ENCODE measurements around the gene VGLL3. TPM values are rescaled to one million over a fixed set of nuclear protein-coding genes. Genes with fewer than 3 reads are reported as not detected.

Gene VGLL3
- polyA plus RNA-seq, 1 experiment: 98.8 TPM

GRCh38 chr3:86930181-86930580 lies 60.8 kb downstream of the VGLL3 start:
- TF ChIP-seq, protein P1, sequence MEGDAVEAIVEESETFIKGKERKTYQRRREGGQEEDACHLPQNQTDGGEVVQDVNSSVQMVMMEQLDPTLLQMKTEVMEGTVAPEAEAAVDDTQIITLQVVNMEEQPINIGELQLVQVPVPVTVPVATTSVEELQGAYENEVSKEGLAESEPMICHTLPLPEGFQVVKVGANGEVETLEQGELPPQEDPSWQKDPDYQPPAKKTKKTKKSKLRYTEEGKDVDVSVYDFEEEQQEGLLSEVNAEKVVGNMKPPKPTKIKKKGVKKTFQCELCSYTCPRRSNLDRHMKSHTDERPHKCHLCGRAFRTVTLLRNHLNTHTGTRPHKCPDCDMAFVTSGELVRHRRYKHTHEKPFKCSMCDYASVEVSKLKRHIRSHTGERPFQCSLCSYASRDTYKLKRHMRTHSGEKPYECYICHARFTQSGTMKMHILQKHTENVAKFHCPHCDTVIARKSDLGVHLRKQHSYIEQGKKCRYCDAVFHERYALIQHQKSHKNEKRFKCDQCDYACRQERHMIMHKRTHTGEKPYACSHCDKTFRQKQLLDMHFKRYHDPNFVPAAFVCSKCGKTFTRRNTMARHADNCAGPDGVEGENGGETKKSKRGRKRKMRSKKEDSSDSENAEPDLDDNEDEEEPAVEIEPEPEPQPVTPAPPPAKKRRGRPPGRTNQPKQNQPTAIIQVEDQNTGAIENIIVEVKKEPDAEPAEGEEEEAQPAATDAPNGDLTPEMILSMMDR (IDR thresholded peaks at IDR 0.05; ENCODE audit: insufficient read depth, low read depth, low read length): no peak
- no peaks in the 10 kb centered on the region for H3K27me3 ChIP-seq (ENCODE audit: control insufficient read depth, insufficient read depth, low read length)
- CTCF ChIA-PET: no interaction called here
- no peak overlapping the region for H3K4me3 ChIP-seq (ENCODE audit: low read depth, low read length)
- H3K36me3 ChIP-seq (ENCODE audit: control insufficient read depth, insufficient read depth, low read length): no peaks in the 10 kb centered on the region
- no peak for DNase-seq (ENCODE audit: low read depth)
- POLR2A ChIA-PET: no interaction called here

DNA sequence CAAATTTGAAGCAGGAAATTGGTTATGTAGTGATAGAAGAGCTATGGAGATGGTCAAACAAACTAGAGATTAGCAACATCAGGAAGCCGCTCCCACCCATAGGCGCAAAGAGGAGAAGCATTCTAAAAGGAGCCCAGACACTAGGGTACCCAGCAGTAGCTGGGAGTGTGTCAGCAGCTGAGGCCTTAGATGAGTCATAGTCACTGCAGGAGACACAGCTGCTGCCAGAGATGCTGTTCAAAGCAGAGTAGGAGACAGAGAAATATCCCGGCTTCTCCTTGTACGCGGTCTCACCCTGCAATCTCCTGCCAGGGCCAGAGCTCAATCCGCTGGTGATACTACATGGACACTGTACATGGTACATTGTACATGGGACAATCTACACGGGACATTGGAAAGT lies 61.9 kb downstream of the VGLL3 start:
- H3K36me3 ChIP-seq (ENCODE audit: control insufficient read depth, insufficient read depth, low read length): no peaks in the 10 kb centered on the region
- DNase-seq (ENCODE audit: low read depth): no peak
- TF ChIP-seq, protein P1 (IDR thresholded peaks at IDR 0.05; ENCODE audit: insufficient read depth, low read depth, low read length): no peak
- ChIA-PET CTCF (interaction anchor here (1.0 to 1.6 kb wide), 2 partner anchors 141 to 154 kb away, joined by 3 to 5 read pairs; no protein-coding TSS in a partner anchor), POLR2A (no interaction called here)
- H3K4me3 ChIP-seq (ENCODE audit: low read depth, low read length): no peak overlapping the region
- H3K27me3 ChIP-seq (ENCODE audit: control insufficient read depth, insufficient read depth, low read length): no peaks in the 10 kb centered on the region

- ChIA-PET CTCF (interaction anchor here (0.5 kb wide), 1 partner anchor 55 kb away, joined by 3 read pairs; no protein-coding TSS in a partner anchor), POLR2A (no interaction called here)
- Histone ChIP-seq H3K4me3 (ENCODE audit: low read depth, low read length) (no peak overlapping the region), H3K27me3 (ENCODE audit: control insufficient read depth, insufficient read depth, low read length) (no peaks in the 10 kb centered on the region; the same call in 1 of the 2 replicates), H3K36me3 (ENCODE audit: control insufficient read depth, insufficient read depth, low read length) (no peaks in the 10 kb centered on the region)
- TF ChIP-seq, protein P1 (IDR thresholded peaks at IDR 0.05; ENCODE audit: insufficient read depth, low read depth, low read length): no peak
- DNase-seq (ENCODE audit: low read depth): peak; percentile 62
Measured at GRCh38 chr3:86923071-86923491, 67.9 kb downstream of the VGLL3 start.

GRCh38 chr3:86921971-86922680 lies 68.8 kb downstream of the VGLL3 start:
- TF ChIP-seq, protein P1 (IDR thresholded peaks at IDR 0.05; ENCODE audit: insufficient read depth, low read depth, low read length): no peak
- ChIA-PET CTCF (no interaction called here), POLR2A (no interaction called here)
- DNase-seq (ENCODE audit: low read depth): no peak
- no peaks in the 10 kb centered on the region for H3K36me3 ChIP-seq (ENCODE audit: control insufficient read depth, insufficient read depth, low read length)
- H3K27me3 ChIP-seq (ENCODE audit: control insufficient read depth, insufficient read depth, low read length): no peaks in the 10 kb centered on the region; the same call in 1 of the 2 replicates
- no peak overlapping the region for H3K4me3 ChIP-seq (ENCODE audit: low read depth, low read length)

DNA sequence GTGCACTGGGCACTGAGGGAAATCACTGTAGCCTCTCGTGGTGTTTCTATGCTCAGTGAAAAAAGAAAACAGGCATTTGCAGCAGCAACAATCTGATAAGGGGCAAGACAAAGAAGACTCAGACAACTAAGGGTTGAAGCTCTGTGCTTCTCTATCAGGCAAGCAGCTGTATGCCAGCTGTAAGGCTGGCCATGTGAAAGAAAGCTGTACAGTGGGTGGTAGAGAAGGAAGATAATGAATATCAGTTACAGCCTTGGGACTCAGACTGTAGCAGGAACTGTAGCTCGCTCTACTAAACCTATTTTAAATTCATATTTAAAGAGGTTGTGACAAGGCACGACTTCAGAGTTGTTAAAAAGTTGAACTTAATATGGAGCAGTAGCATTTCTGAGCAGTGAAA lies 76.3 kb downstream of the VGLL3 start:
- POLR2A ChIA-PET: interaction anchor here (0.5 kb wide), 1 partner anchor 421 kb away, joined by 4 read pairs; no protein-coding TSS in a partner anchor

More for the DNA sequence above, 76.3 kb downstream of the VGLL3 start:
- CTCF ChIA-PET: interaction anchor here (1.0 kb wide), 1 partner anchor 13 kb away, joined by 3 read pairs; no protein-coding TSS in a partner anchor
- no peak for DNase-seq (ENCODE audit: low read depth)
- TF ChIP-seq, protein P1 (IDR thresholded peaks at IDR 0.05; ENCODE audit: insufficient read depth, low read depth, low read length): no peak
- Histone ChIP-seq H3K27me3 (ENCODE audit: control insufficient read depth, insufficient read depth, low read length) (no peaks in the 10 kb centered on the region), H3K36me3 (ENCODE audit: control insufficient read depth, insufficient read depth, low read length) (no peaks in the 10 kb centered on the region), H3K4me3 (ENCODE audit: low read depth, low read length) (no peak overlapping the region)
